HL-60 (cell line): ENCODE measurements around the gene LRRC4C.

Experiments used
- DNase-seq, 2 experiments: peaks; one replicate each; pipeline ENCODE4 v3.0.0-alpha.2; 2010 to 2020; ENCODE audit warnings: low read depth in 1 of 2, low spot score in 1 of 2
- H3K27ac ChIP-seq: fragments of 250-450 bp; sonication (Bioruptor Pico); replicated peaks from 2 replicates; pipeline ENCODE4 v1.5.1; 2020; ENCODE audit warnings: mild to moderate bottlenecking, moderate library complexity
- H3K27me3 ChIP-seq: fragments of 250-450 bp; sonication (Bioruptor Pico); 2 replicates; pipeline ENCODE4 v1.5.1; 2021; ENCODE audit warnings: mild to moderate bottlenecking, moderate library complexity; ENCODE audit not compliant: insufficient read depth, poor library complexity, severe bottlenecking
- H3K4me3 ChIP-seq: replicated peaks from 2 replicates; pipeline ENCODE4 v1.5.1; 2011; ENCODE audit warnings: mild to moderate bottlenecking, control low read depth, low read length; ENCODE audit not compliant: insufficient read depth
- CTCF ChIP-seq: IDR thresholded peaks from one replicate; pipeline ENCODE4 v1.5.1; 2011; ENCODE audit warnings: low read length, control low read depth, inconsistent platforms; ENCODE audit not compliant: insufficient read depth
- GABPA ChIP-seq: IDR thresholded peaks from 2 replicates; pipeline ENCODE4 v1.6.1; 2012; ENCODE audit warnings: low read depth
- POLR2AphosphoS5 ChIP-seq: IDR thresholded peaks from 2 replicates; pipeline ENCODE4 v1.6.1; 2012; ENCODE audit warnings: low read depth
- REST ChIP-seq: IDR thresholded peaks from 2 replicates; pipeline ENCODE4 v1.6.1; 2012; ENCODE audit warnings: low read depth; ENCODE audit not compliant: insufficient replicate concordance
- SPI1 ChIP-seq: IDR thresholded peaks from 2 replicates; pipeline ENCODE4 v1.6.1; 2012; ENCODE audit warnings: low read depth, mild to moderate bottlenecking, borderline replicate concordance

The LRRC4C gene

GRCh38 chr11:41065432-41065831 lies 394.0 kb downstream of the LRRC4C start:
- no peak for TF ChIP-seq SPI1
- no peak for TF ChIP-seq GABPA
- TF ChIP-seq CTCF, result no peak
- TF ChIP-seq REST, result no peak
- no peak for TF ChIP-seq POLR2AphosphoS5
- no peak for DNase-seq
- H3K27ac ChIP-seq, result no peak overlapping the region
- H3K4me3 ChIP-seq, result no peak overlapping the region
- H3K27me3 ChIP-seq, result no peaks in the 10 kb centered on the region

DNA sequence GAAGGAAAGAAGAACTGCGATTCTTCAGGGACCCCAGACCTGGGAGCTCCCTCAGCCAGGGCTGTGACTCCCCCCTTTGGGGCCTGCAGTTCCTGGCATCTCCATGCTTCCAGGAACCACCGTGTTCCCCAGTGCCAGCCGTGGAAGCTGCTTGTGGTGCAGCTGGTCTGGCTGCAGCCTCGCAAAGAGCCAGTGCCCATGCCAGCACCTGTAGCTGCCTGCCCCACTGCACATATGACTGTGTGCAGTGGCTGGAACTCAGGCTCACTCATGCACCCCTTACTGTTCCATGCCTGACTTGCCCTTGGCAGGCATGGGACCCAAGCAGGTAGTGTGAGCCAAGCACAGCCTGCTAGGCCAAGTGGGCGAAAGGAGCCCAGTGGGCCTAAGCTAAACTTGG lies 401.3 kb downstream of the LRRC4C start:
- H3K4me3 ChIP-seq, result no peak overlapping the region
- H3K27ac ChIP-seq, result no peak overlapping the region
- TF ChIP-seq REST (no peak), SPI1 (no peak), GABPA (no peak), CTCF (no peak), POLR2AphosphoS5 (no peak)
- H3K27me3 ChIP-seq, result no peaks in the 10 kb centered on the region
- no peak for DNase-seq

DNA sequence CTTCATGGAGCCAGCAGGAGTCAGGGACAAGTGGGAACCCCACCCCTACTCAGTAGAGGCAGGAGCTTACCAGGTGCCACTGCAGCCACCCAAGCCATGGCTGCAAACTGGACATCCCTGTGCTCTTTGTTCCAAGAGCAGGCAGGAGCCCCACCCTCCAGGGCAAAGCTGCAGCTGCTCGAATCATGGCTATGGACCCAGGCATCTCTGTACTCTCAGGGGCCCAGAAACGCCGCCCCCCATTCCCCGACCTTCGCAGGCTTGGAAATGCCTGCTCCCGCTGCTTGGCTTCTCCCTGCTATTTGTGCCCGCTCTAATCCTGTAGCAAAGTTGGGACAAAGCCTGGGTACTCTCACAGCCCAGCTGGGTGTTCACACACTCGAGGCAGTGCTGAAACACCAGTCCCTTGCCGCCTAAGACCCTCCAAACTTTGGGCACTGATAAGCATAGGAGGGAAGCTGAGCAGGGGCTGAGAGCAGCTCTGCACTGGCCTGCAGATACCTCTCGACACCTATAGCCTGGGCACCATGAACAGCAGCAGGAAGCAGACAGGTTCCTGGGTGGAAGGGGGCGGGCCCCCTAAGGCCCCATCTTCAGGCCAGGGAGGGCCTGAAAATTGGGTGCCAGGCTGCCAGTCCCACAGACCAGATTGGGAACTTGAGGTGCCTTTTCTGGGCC lies 402.4 kb downstream of the LRRC4C start:
- TF ChIP-seq CTCF, result no peak
- no peak for TF ChIP-seq GABPA
- TF ChIP-seq POLR2AphosphoS5, result no peak
- no peak for TF ChIP-seq REST
- no peak for TF ChIP-seq SPI1
- no peak for DNase-seq
- H3K27me3 ChIP-seq, result no peaks in the 10 kb centered on the region
- H3K27ac ChIP-seq, result no peak overlapping the region
- no peak overlapping the region for H3K4me3 ChIP-seq
